ENCODE data around the gene ASCC3. TPM values are rescaled to one million over a fixed set of nuclear protein-coding genes. Genes with fewer than 3 reads are reported as not detected.

Gene ASCC3
- total RNA-seq, 1 experiment from 2014 or later, result 32.2 TPM

GRCh38 chr6:100514660-100515059 lies 366.5 kb downstream of the ASCC3 start:
- no peak for TF ChIP-seq EZH2 (IDR thresholded peaks at IDR 0.05; ENCODE audit: borderline replicate concordance, low read depth, low read length, poor library complexity, severe bottlenecking)
- TF ChIP-seq, protein P1, sequence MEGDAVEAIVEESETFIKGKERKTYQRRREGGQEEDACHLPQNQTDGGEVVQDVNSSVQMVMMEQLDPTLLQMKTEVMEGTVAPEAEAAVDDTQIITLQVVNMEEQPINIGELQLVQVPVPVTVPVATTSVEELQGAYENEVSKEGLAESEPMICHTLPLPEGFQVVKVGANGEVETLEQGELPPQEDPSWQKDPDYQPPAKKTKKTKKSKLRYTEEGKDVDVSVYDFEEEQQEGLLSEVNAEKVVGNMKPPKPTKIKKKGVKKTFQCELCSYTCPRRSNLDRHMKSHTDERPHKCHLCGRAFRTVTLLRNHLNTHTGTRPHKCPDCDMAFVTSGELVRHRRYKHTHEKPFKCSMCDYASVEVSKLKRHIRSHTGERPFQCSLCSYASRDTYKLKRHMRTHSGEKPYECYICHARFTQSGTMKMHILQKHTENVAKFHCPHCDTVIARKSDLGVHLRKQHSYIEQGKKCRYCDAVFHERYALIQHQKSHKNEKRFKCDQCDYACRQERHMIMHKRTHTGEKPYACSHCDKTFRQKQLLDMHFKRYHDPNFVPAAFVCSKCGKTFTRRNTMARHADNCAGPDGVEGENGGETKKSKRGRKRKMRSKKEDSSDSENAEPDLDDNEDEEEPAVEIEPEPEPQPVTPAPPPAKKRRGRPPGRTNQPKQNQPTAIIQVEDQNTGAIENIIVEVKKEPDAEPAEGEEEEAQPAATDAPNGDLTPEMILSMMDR (conservative IDR thresholded peaks at IDR 0.05; ENCODE audit: low read depth, low read length), result no peak
- no peak for DNase-seq (ENCODE audit: low spot score)
- POLR2A ChIA-PET (ENCODE audit: low non-redundant PET), result no interaction called here
- CTCF ChIA-PET, result no interaction called here
- H3K36me3 ChIP-seq (ENCODE audit: insufficient read depth, low read length, poor library complexity, severe bottlenecking), result no peaks in the 10 kb centered on the region
- no TSS peak for BruUV-seq (replicated peaks)
- no peak overlapping the region for H3K4me3 ChIP-seq (ENCODE audit: low read depth, low read length, poor library complexity, severe bottlenecking)
- no peaks in the 10 kb centered on the region for H3K4me1 ChIP-seq (ENCODE audit: insufficient read depth, low read length, poor library complexity, severe bottlenecking)
- no peak overlapping the region for H3K27ac ChIP-seq (ENCODE audit: low read depth, low read length, poor library complexity, severe bottlenecking)
- intact Hi-C loops (cut with micrococcal nuclease; ENCODE audit: unreplicated experiment), result no loop called here
- no peaks in the 10 kb centered on the region for H3K9me3 ChIP-seq (ENCODE audit: low read depth, low read length, poor library complexity, severe bottlenecking)
- no peaks in the 10 kb centered on the region for H3K27me3 ChIP-seq (replicated peaks; ENCODE audit: insufficient read depth, low read depth, low read length, poor library complexity)

- CTCF ChIA-PET, result no interaction called here
- no peak for TF ChIP-seq EZH2 (IDR thresholded peaks at IDR 0.05; ENCODE audit: borderline replicate concordance, low read depth, low read length, poor library complexity, severe bottlenecking)
- TF ChIP-seq, protein P1 (conservative IDR thresholded peaks at IDR 0.05; ENCODE audit: low read depth, low read length), result no peak
- Histone ChIP-seq H3K36me3 (ENCODE audit: insufficient read depth, low read length, poor library complexity, severe bottlenecking) (no peaks in the 10 kb centered on the region), H3K4me1 (ENCODE audit: insufficient read depth, low read length, poor library complexity, severe bottlenecking) (no peaks in the 10 kb centered on the region), H3K4me3 (ENCODE audit: low read depth, low read length, poor library complexity, severe bottlenecking) (no peak overlapping the region), H3K9me3 (ENCODE audit: low read depth, low read length, poor library complexity, severe bottlenecking) (no peaks in the 10 kb centered on the region), H3K27ac (ENCODE audit: low read depth, low read length, poor library complexity, severe bottlenecking) (no peak overlapping the region), H3K27me3 (replicated peaks; ENCODE audit: insufficient read depth, low read depth, low read length, poor library complexity) (no peaks in the 10 kb centered on the region)
- no peak for DNase-seq (ENCODE audit: low spot score)
- intact Hi-C loops (cut with micrococcal nuclease; ENCODE audit: unreplicated experiment), result no loop called here
- no TSS peak for BruUV-seq (replicated peaks)
- POLR2A ChIA-PET (ENCODE audit: low non-redundant PET), result no interaction called here
Measured at GRCh38 chr6:100512203-100512862, 368.8 kb downstream of the ASCC3 start.

GRCh38 chr6:100509101-100509500 lies 372.0 kb downstream of the ASCC3 start:
- Histone ChIP-seq H3K9me3 (ENCODE audit: low read depth, low read length, poor library complexity, severe bottlenecking) (no peaks in the 10 kb centered on the region), H3K4me1 (ENCODE audit: insufficient read depth, low read length, poor library complexity, severe bottlenecking) (no peaks in the 10 kb centered on the region), H3K27ac (ENCODE audit: low read depth, low read length, poor library complexity, severe bottlenecking) (no peak overlapping the region), H3K36me3 (ENCODE audit: insufficient read depth, low read length, poor library complexity, severe bottlenecking) (no peaks in the 10 kb centered on the region), H3K27me3 (replicated peaks; ENCODE audit: insufficient read depth, low read depth, low read length, poor library complexity) (no peaks in the 10 kb centered on the region), H3K4me3 (ENCODE audit: low read depth, low read length, poor library complexity, severe bottlenecking) (no peak overlapping the region)
- ChIA-PET POLR2A (ENCODE audit: low non-redundant PET) (interaction anchor here (0.7 kb wide), 1 partner anchor 1779 kb away, joined by 3 read pairs; no protein-coding TSS in a partner anchor), CTCF (no interaction called here)
- DNase-seq (ENCODE audit: low spot score), result no peak
- TF ChIP-seq, protein P1 (conservative IDR thresholded peaks at IDR 0.05; ENCODE audit: low read depth, low read length), result no peak
- no peak for TF ChIP-seq EZH2 (IDR thresholded peaks at IDR 0.05; ENCODE audit: borderline replicate concordance, low read depth, low read length, poor library complexity, severe bottlenecking)
- intact Hi-C loops (cut with micrococcal nuclease; ENCODE audit: unreplicated experiment), result no loop called here
- BruUV-seq (replicated peaks), result no TSS peak
